SJCRH30 (cell line): ENCODE results near the gene ADAMTSL3. TPM values are rescaled to one million over a fixed set of nuclear protein-coding genes. Genes with fewer than 3 reads are reported as not detected.
"Not testable (repeated sequence)": the region's sequence is repeated elsewhere in the genome, so short reads cannot be mapped to it uniquely, and the experiment has no call there.

Experiments used
- DNase-seq, 2 experiments: peaks; one replicate each; pipeline ENCODE4 v3.0.0-alpha.2; 2015 to 2020
- H3K27ac ChIP-seq: fragments of 250-450 bp; sonication (Bioruptor Pico); 2 replicates; pipeline ENCODE4 v1.5.1; 2020; ENCODE audit warnings: mild to moderate bottlenecking, moderate library complexity
- H3K27me3 ChIP-seq: fragments of 250-450 bp; sonication (Bioruptor Pico); 2 replicates; pipeline ENCODE4 v1.5.1; 2020; ENCODE audit warnings: mild to moderate bottlenecking, moderate library complexity
- H3K36me3 ChIP-seq: fragments of 250-450 bp; sonication (Bioruptor Pico); 2 replicates; pipeline ENCODE4 v1.5.1; 2020; ENCODE audit warnings: mild to moderate bottlenecking, moderate library complexity
- H3K4me1 ChIP-seq: fragments of 250-450 bp; sonication (Bioruptor Pico); 2 replicates; pipeline ENCODE4 v1.5.1; 2020; ENCODE audit warnings: mild to moderate bottlenecking, moderate library complexity
- H3K4me3 ChIP-seq: fragments of 250-450 bp; sonication (Bioruptor Pico); 2 replicates; pipeline ENCODE4 v1.5.1; 2020; ENCODE audit warnings: mild to moderate bottlenecking, moderate library complexity
- H3K9me3 ChIP-seq: fragments of 250-450 bp; sonication (Bioruptor Pico); replicated peaks from 2 replicates; pipeline ENCODE4 v1.5.1; 2020; ENCODE audit warnings: mild to moderate bottlenecking, moderate library complexity
- total RNA-seq: library from RNA; depleted of rRNA; stranded (reverse); fragments of >200 nt; shearing (Covaris generic); gene quantifications from 2 replicates; pipeline ENCODE4 v1.2.3, GENCODE V29; 2014; rRNA removed

The ADAMTSL3 gene
- total RNA-seq, 1 experiment from 2014 or later, result 0.22 TPM

DNA sequence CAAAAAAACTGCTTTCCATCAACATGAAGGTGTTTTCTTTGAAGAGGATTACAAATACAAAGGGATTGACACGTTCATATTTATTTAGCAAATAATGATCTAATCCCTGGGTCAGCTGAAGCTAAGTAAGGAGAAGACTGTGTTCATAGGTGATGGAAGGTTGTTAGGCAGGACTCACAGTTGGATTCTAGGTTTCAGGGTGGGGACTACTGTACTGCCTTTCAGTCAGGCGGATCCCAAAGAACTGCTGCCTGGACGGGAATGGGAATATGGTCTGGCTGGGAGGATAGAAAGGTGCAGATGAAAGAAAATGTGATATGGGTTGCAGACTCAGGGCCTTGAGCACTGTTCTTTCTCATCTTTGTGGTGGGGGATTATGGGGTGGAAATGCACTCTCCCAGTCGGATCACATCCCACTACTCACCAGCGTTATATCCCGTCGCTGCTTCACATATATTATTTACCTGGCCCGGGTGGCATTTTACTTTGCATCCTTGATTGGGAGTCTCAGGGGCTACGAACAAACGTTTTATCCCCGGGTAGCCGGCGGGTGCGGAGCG is 425.5 kb downstream of the ADAMTSL3 start:
- H3K36me3 ChIP-seq, DNase-seq, H3K27ac ChIP-seq, H3K9me3 ChIP-seq, H3K4me1 ChIP-seq, H3K27me3 ChIP-seq, H3K4me3 ChIP-seq: not testable (repeated sequence)

DNA sequence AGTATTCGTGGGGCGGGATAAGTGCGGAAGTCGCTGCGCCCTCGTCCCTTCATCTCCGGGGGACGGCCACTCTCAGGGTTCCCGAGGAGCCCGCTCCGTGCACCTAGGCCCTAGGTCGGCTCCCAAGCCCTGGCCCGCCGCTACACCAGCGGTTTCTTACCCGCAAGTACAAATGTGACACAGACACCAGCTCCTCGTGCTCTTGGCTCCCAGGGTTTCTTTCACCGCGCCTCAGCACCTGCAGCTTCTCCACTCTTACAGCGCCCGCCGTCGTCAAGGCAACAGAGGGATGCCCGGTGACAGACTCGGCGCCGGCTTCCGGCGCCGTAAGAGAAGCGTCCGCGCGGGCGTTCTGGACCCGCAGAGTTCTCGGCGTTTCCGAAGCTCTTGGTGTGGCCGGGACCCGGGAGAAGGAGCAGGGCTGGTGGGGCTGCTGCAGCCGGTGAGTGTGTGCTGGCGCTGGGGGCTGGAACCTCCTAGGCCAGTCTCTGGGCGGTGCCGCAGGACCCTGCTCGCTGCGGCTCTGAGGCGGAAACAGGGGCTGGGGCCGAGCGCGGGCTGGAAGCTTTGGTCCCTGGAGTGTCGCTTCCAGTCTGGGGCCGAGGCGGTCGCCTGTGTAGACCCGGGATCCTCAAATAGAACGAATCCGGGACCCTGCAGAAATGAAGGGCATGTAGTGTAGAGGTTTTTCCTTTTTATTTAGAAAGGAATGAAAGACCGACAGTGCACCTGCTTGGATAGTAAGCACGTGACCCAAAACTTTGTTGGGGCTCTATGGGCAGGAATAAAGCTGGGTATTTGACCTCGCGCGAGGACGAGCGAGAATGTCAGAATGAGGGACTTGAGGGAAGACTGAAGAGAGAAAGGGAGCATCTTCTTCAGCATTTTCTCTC is 426.2 kb downstream of the ADAMTSL3 start:
- H3K4me3 ChIP-seq, result no peak overlapping the region
- no peaks in the 10 kb centered on the region for H3K4me1 ChIP-seq
- H3K27ac ChIP-seq, result no peak overlapping the region

GRCh38 chr15:84080778-84081084 is 426.8 kb downstream of the ADAMTSL3 start:
- not testable (repeated sequence) for H3K9me3 ChIP-seq, H3K27me3 ChIP-seq, DNase-seq, H3K4me3 ChIP-seq, H3K4me1 ChIP-seq, H3K27ac ChIP-seq, H3K36me3 ChIP-seq

More for the DNA sequence above, 426.2 kb downstream of the ADAMTSL3 start:
- H3K27me3 ChIP-seq, result no peaks in the 10 kb centered on the region
- H3K36me3 ChIP-seq, result no peaks in the 10 kb centered on the region
- no peaks in the 10 kb centered on the region for H3K9me3 ChIP-seq
- DNase-seq, result no peak

- no peaks in the 10 kb centered on the region for H3K36me3 ChIP-seq
- no peaks in the 10 kb centered on the region for H3K27me3 ChIP-seq
- H3K27ac ChIP-seq, result no peak overlapping the region
- H3K4me1 ChIP-seq, result no peaks in the 10 kb centered on the region
- no peak overlapping the region for H3K4me3 ChIP-seq
- no peaks in the 10 kb centered on the region for H3K9me3 ChIP-seq
- no peak for DNase-seq
Measured at GRCh38 chr15:84081391-84082168, 427.7 kb downstream of the ADAMTSL3 start.

- H3K9me3 ChIP-seq, result no peaks in the 10 kb centered on the region
- H3K27me3 ChIP-seq, result no peaks in the 10 kb centered on the region; the same call in 1 of the 2 replicates
- no peaks in the 10 kb centered on the region for H3K4me1 ChIP-seq
- no peaks in the 10 kb centered on the region for H3K36me3 ChIP-seq
- no peak overlapping the region for H3K4me3 ChIP-seq
- DNase-seq, result no peak
- H3K27ac ChIP-seq, result no peak overlapping the region
Measured at GRCh38 chr15:84082739-84083138, 428.8 kb downstream of the ADAMTSL3 start.

DNA sequence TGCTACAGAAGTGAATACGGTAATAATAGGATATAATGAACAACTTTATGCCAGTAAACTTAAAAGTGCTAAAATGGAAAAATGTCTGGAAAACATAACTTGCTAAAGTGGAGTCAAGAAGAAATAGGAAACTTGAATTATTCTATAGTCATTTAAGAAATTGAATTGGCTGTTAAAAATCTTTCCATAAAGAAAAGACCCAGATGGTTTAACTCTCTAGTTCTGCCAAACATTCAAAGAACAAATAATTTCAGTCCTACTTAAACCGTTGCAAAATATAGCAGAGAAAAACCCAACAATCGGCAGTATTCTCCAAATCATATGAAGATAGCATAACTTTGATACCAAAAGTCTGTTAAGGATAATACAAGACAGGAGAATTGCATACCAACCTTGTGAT is 432.1 kb downstream of the ADAMTSL3 start:
- H3K9me3 ChIP-seq, H3K4me1 ChIP-seq, H3K4me3 ChIP-seq, H3K27ac ChIP-seq, H3K36me3 ChIP-seq, H3K27me3 ChIP-seq, DNase-seq: not testable (repeated sequence)

Other genes starting within 250 kb of the ADAMTSL3 start
- gene SH3GL3, start 206.8 kb upstream of the ADAMTSL3 start, total RNA-seq, result not detected in 2 replicates